Measurements from ENCODE around the gene ADCK2. TPM values are rescaled to one million over a fixed set of nuclear protein-coding genes. Genes with fewer than 3 reads are reported as not detected.

Gene ADCK2
- total RNA-seq, 4 donors from 2014 or later: 19.2 to 43.5 (median 26.8) TPM

DNA sequence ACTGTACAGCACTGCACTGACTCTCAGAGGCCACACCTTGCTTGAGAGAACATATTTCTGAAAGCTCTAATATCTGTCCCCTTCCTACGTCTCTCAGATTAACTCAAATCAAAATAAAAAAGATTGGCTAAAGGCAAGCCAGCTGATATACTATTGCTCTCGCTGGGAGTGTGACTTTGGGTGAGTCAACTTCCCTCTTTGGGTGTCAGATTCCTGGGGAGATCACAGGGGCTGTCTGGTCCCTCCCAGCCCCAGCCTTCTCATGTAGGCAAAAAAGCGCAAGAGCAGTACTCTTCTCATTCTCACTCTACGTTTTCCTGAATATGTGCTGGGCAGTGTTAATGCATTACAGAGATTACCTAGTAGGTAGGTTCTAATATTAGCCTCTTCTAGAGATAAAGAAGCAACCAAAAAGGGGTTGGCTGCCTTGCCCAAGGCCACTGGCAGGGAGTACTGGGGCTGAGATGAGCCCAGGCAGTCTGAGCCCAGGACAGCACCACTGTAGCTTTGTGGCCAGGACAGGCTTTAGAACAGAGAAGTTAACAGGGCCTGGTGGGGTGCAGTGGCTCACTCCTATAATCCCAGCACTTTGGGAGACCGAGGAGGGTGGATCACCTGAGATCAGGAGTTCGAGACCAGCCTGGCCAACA is 23.1 kb upstream of the ADCK2 start:
- Histone ChIP-seq H3K9me3 (no peaks in the 10 kb centered on the region), H3K27ac (replicated peaks in 1 of 4) (no peak overlapping the region), H3K4me3 (no peak overlapping the region), H3K4me1 (peaks cover 18 to 33% (median 28%) of the 10 kb centered on the region in 4 donors), H3K36me3 (no peaks in the 10 kb centered on the region), H3K27me3 (no peaks in the 10 kb centered on the region)
- 84% methylated on average over 6 of the region's 6 CpGs for WGBS
- DNase-seq (ENCODE audit: extremely low spot score): no peak
- intact Hi-C loops (cut with DNase I): loop anchor here (5.0 kb wide), 1 partner anchor 172 kb away; the partner anchor contains the start of gene MKRN1
- TF ChIP-seq POLR2AphosphoS5 (IDR thresholded peaks at IDR 0.05) (no peak), EP300 (IDR thresholded peaks at IDR 0.05) (no peak), POLR2A (IDR thresholded peaks at IDR 0.05; ENCODE audit: low read depth) (no peak)
- TF ChIP-seq, protein P1, sequence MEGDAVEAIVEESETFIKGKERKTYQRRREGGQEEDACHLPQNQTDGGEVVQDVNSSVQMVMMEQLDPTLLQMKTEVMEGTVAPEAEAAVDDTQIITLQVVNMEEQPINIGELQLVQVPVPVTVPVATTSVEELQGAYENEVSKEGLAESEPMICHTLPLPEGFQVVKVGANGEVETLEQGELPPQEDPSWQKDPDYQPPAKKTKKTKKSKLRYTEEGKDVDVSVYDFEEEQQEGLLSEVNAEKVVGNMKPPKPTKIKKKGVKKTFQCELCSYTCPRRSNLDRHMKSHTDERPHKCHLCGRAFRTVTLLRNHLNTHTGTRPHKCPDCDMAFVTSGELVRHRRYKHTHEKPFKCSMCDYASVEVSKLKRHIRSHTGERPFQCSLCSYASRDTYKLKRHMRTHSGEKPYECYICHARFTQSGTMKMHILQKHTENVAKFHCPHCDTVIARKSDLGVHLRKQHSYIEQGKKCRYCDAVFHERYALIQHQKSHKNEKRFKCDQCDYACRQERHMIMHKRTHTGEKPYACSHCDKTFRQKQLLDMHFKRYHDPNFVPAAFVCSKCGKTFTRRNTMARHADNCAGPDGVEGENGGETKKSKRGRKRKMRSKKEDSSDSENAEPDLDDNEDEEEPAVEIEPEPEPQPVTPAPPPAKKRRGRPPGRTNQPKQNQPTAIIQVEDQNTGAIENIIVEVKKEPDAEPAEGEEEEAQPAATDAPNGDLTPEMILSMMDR (IDR thresholded peaks at IDR 0.05): no peak

DNA sequence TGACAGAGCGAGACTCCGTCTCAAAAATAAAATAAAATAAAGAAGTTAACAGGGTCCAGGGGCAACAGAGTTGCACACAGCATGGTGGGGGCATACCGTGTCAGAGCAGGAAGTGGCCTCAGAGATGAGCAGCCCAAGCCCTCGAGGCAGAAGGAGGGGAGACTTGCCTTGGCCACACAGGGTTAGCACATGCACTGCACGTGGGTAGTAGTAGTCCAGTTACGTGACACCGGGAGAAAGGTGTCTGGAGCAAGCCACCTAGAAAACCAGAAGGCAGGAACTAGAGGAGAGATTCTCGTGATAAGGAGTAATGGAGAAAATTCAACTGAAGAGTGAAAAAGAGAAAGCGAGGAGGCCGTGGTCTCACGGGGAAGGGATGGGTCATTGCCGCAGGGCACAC is 22.4 kb upstream of the ADCK2 start:
- no peaks in the 10 kb centered on the region for H3K36me3 ChIP-seq
- H3K9me3 ChIP-seq: no peaks in the 10 kb centered on the region
- H3K4me1 ChIP-seq: peaks cover 18 to 33% (median 28%) of the 10 kb centered on the region in 4 donors
- H3K27ac ChIP-seq (replicated peaks in 1 of 4): no peak overlapping the region
- no peak overlapping the region for H3K4me3 ChIP-seq
- TF ChIP-seq POLR2AphosphoS5 (IDR thresholded peaks at IDR 0.05): no peak
- TF ChIP-seq, protein P1 (IDR thresholded peaks at IDR 0.05): no peak
- TF ChIP-seq POLR2A (IDR thresholded peaks at IDR 0.05; ENCODE audit: low read depth): no peak
- TF ChIP-seq EP300 (IDR thresholded peaks at IDR 0.05): no peak
- no peaks in the 10 kb centered on the region for H3K27me3 ChIP-seq
- intact Hi-C loops (cut with DNase I): loop anchor here (5.0 kb wide), 1 partner anchor 173 kb away; the partner anchor contains the start of gene MKRN1
- no peak for DNase-seq (ENCODE audit: extremely low spot score)
- WGBS: 84% methylated on average over 12 of the region's 12 CpGs

DNA sequence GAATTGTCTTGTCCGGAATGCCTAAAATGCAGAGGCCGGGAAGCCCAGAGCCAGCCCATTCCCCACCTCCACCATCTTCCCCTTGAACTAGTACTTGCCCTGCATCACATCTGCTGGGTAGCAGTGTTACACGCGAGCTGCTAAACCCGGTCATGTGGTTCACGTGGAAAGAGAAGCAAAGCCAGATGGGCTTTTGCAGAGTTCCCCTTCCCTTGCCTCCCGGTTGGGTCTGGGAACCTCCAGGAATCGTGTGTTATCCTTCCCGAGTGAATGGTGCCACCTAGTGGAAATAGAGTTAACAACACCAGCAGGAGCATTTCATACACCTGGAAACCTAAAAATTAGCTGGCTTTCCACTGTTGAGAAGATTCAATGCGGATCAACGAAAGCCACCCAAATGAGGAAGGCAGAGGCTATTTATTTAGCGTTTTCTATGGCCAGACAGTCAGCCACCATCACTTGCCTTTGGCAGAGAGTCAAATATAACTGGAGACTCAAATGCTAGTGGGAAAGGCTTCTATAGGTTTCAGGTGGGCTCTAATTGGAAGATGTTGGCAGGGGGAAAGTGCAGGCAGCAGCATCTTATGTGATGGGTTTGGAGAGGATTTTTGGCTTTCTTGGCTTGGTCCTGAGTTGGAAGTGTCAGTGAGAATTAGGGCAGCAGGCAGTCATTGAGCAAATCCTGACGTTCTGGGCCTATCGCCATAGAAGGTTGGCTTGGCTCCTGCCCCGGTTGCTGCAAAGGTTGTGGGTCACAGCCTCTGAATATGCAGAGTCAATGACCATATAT is 19.2 kb upstream of the ADCK2 start:
- H3K4me1 ChIP-seq: peaks cover 27 to 37% (median 31%) of the 10 kb centered on the region in 4 donors
- TF ChIP-seq POLR2AphosphoS5 (IDR thresholded peaks at IDR 0.05) (peak in 1 of 2 donors; percentile 57), EP300 (IDR thresholded peaks at IDR 0.05) (no peak), POLR2A (IDR thresholded peaks at IDR 0.05; ENCODE audit: low read depth) (no peak)
- TF ChIP-seq, protein P1 (IDR thresholded peaks at IDR 0.05): peak; percentile 79 to 92 (median 90)
- peak overlapping the region in 3 of 4 donors; percentile 34 to 58 (median 53) for H3K27ac ChIP-seq (replicated peaks in 1 of 4)
- intact Hi-C loops (cut with DNase I): loop anchor here (1.0 to 5.0 kb wide), 2 partner anchors 135 to 176 kb away; partner anchors contain the start of gene MKRN1
- H3K27me3 ChIP-seq: no peaks in the 10 kb centered on the region
- no peaks in the 10 kb centered on the region for H3K36me3 ChIP-seq
- no peak for DNase-seq (ENCODE audit: extremely low spot score)
- H3K4me3 ChIP-seq: no peak overlapping the region
- WGBS: 20% methylated on average over 15 of the region's 15 CpGs
- H3K9me3 ChIP-seq: no peaks in the 10 kb centered on the region

DNA sequence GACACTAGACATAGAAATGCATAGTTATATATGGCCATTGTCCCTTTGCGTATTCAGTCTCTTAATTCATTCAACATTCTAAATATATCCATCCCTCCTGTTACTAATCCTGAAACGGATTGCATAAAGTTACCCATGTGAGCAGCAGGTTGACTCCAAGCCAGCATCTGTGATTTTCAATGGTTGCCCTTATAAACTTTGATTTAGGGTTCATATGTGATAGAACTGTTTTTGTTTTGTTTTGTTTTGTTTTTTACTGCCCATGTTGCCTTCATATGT is 18.7 kb upstream of the ADCK2 start:
- H3K4me3 ChIP-seq: no peak overlapping the region
- WGBS: 52% methylated on average over 2 of the region's 2 CpGs
- peak overlapping the region in 3 of 4 donors; percentile 34 to 58 (median 53) for H3K27ac ChIP-seq (replicated peaks in 1 of 4)
- no peaks in the 10 kb centered on the region for H3K9me3 ChIP-seq
- H3K36me3 ChIP-seq: no peaks in the 10 kb centered on the region
- intact Hi-C loops (cut with DNase I): loop anchor here (5.0 kb wide), 1 partner anchor 177 kb away; the partner anchor contains the start of gene MKRN1
- H3K27me3 ChIP-seq: no peaks in the 10 kb centered on the region
- no peak for TF ChIP-seq POLR2A (IDR thresholded peaks at IDR 0.05; ENCODE audit: low read depth)
- TF ChIP-seq, protein P1 (IDR thresholded peaks at IDR 0.05): no peak
- no peak for TF ChIP-seq EP300 (IDR thresholded peaks at IDR 0.05)
- TF ChIP-seq POLR2AphosphoS5 (IDR thresholded peaks at IDR 0.05): no peak
- DNase-seq (ENCODE audit: extremely low spot score): no peak
- peaks cover 27 to 37% (median 31%) of the 10 kb centered on the region in 4 donors for H3K4me1 ChIP-seq
